OCI-LY7 (cell line): Measurements from ENCODE around the gene TEPSIN. TPM values are rescaled to one million over a fixed set of nuclear protein-coding genes. Genes with fewer than 3 reads are reported as not detected.
A peak's percentile ranks its signal among the peaks of the same experiment; 100 is the strongest.

Experiments used
- BruUV-seq: library from RNA; stranded (reverse); fragments of 400-500 nt; replicated peaks from 2 replicates; lab custom pipeline; 2021; lab: Mats Ljungman, UMichigan
- CTCF ChIA-PET: fragments of 300-600 bp; sonication (Branson Sonifier 250); formaldehyde crosslinking; loops from one replicate; lab custom pipeline; 2022; ENCODE audit warnings: antibody characterized with exemption; ENCODE audit not compliant: unreplicated experiment; lab: Charles Lee
- POLR2A ChIA-PET: fragments of 300-600 bp; sonication (Branson Sonifier 250); formaldehyde crosslinking; loops from one replicate; lab custom pipeline; 2022; ENCODE audit warnings: antibody characterized with exemption; lab: Charles Lee
- DNase-seq: peaks from one replicate; pipeline ENCODE4 v3.0.0-alpha.2; 2015; ENCODE audit warnings: low spot score
- H2AFZ ChIP-seq: fragments of 200-600 bp; sonication (generic), shearing (Covaris generic); 2 replicates; pipeline ENCODE4 v1.6.1; 2014; ENCODE audit warnings: mild to moderate bottlenecking, antibody characterized with exemption, low read length, moderate library complexity
- H3K27ac ChIP-seq: fragments of 200-600 bp; sonication (generic); 2 replicates; pipeline ENCODE4 v1.5.1; 2014; ENCODE audit warnings: mixed run types, low read depth, mild to moderate bottlenecking, moderate library complexity, low read length, inconsistent platforms; ENCODE audit not compliant: poor library complexity, severe bottlenecking
- H3K36me3 ChIP-seq: fragments of 200-600 bp; sonication (generic); 2 replicates; pipeline ENCODE4 v1.6.1; 2014; ENCODE audit warnings: mild to moderate bottlenecking, antibody characterized with exemption, low read length, moderate library complexity, mixed read lengths; ENCODE audit not compliant: insufficient read depth
- H3K4me1 ChIP-seq: fragments of 200-600 bp; sonication (generic); 2 replicates; pipeline ENCODE4 v1.5.1; 2014; ENCODE audit warnings: mild to moderate bottlenecking, low read length; ENCODE audit not compliant: insufficient read depth, poor library complexity, severe bottlenecking
- H3K4me2 ChIP-seq: fragments of 200-600 bp; sonication (generic); 2 replicates; pipeline ENCODE4 v1.6.1; 2014; ENCODE audit warnings: mild to moderate bottlenecking, low read length
- H3K4me3 ChIP-seq: fragments of 200-600 bp; sonication (generic); 2 replicates; pipeline ENCODE4 v1.5.1; 2014; ENCODE audit warnings: mild to moderate bottlenecking, low read depth, low read length; ENCODE audit not compliant: poor library complexity, severe bottlenecking
- H3K79me2 ChIP-seq: fragments of 200-600 bp; sonication (generic); 2 replicates; pipeline ENCODE4 v1.6.1; 2016; ENCODE audit warnings: low read depth, mild to moderate bottlenecking, low read length, moderate library complexity, mixed read lengths; ENCODE audit not compliant: insufficient read depth
- H3K9me2 ChIP-seq: fragments of 200-600 bp; sonication (generic); 2 replicates; pipeline ENCODE4 v1.6.1; 2016; ENCODE audit warnings: mild to moderate bottlenecking, low read length, mixed read lengths; ENCODE audit not compliant: insufficient read depth
- H3K9me3 ChIP-seq: fragments of 200-600 bp; sonication (generic); 2 replicates; pipeline ENCODE4 v1.6.1; 2014; ENCODE audit warnings: mild to moderate bottlenecking, mixed run types, low read length, mixed read lengths
- H4K20me1 ChIP-seq: fragments of 200-600 bp; sonication (generic); 2 replicates; pipeline ENCODE4 v1.6.1; 2014; ENCODE audit warnings: mild to moderate bottlenecking, antibody characterized with exemption, low read length, moderate library complexity, mixed read lengths; ENCODE audit not compliant: insufficient read depth
- EZH2phosphoT487 ChIP-seq: fragments of 200-600 bp; sonication (generic); IDR thresholded peaks from 2 replicates; pipeline ENCODE4 v1.6.1; 2018; ENCODE audit warnings: low read depth, borderline replicate concordance, mild to moderate bottlenecking, mixed run types, antibody characterized with exemption, low read length, moderate library complexity, mixed read lengths
- intact Hi-C: fragments of 100-400 bp; cut with micrococcal nuclease; formaldehyde crosslinking; loops from one replicate; pipeline ENCODE4 v1.10.0; 2022; ENCODE audit not compliant: unreplicated experiment
- total RNA-seq, 2 experiments: library from RNA; depleted of rRNA in 1 of 2; stranded (reverse); fragments of >200 nt in 1 of 2; shearing (Covaris generic) in 1 of 2; gene quantifications; 2 replicates each; pipeline ENCODE4 v1.2.3, GENCODE V29; 2014 to 2022
- TF ChIP-seq, protein P1 (sequence below): fragments of 200-600 bp; sonication (generic); conservative IDR thresholded peaks from 2 replicates; pipeline ENCODE4 v1.5.1; 2014; ENCODE audit warnings: mild to moderate bottlenecking, antibody characterized with exemption, low read length, moderate library complexity, mixed read lengths

The TEPSIN gene
- total RNA-seq, 2 experiments from 2014 or later: 46.4 to 75.3 TPM

DNA sequence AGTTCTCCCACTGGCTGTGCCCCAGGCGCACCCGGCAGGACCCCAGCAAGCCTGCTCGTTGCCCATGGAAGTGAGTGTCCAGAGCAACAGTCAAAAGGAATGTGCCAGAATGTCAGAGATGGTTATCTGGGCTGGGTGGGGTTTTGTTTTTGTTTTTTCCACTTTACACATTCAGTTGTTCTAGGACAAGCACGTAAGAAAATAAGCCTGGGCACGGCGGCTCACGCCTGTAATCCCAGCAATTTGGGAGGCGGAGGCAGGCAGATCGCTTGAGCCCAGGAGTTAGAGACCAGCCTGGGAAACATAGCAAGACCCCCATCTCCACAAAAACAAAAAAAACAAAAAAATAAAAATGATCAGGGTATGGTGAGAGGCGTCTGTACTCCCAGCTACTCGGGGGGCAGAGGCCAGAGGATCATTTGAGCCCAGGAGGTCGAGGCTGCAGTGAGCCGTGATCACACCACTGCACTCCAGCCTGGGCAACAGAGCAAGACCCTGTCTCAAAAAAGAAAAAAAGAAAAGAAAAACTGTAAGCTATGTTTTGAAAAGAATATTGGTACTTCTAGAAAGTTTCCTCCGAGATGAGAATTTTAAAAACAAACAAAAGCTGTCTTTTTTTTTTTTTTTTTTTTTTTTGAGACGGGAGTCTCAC lies 8.6 kb upstream of the TEPSIN start:
- DNase-seq: no peak
- H2AFZ ChIP-seq: no peak overlapping the region
- ChIA-PET CTCF (no interaction called here), POLR2A (interaction anchor here (0.6 to 0.7 kb wide), 3 partner anchors 100 to 1285 kb away, joined by 3 to 5 read pairs (median 3); no protein-coding TSS in a partner anchor)
- no peak overlapping the region for H3K4me2 ChIP-seq
- no peaks in the 10 kb centered on the region for H3K9me2 ChIP-seq
- H3K4me3 ChIP-seq: no peak overlapping the region
- TSS peak; percentile 72 for BruUV-seq
- TF ChIP-seq, protein P1, sequence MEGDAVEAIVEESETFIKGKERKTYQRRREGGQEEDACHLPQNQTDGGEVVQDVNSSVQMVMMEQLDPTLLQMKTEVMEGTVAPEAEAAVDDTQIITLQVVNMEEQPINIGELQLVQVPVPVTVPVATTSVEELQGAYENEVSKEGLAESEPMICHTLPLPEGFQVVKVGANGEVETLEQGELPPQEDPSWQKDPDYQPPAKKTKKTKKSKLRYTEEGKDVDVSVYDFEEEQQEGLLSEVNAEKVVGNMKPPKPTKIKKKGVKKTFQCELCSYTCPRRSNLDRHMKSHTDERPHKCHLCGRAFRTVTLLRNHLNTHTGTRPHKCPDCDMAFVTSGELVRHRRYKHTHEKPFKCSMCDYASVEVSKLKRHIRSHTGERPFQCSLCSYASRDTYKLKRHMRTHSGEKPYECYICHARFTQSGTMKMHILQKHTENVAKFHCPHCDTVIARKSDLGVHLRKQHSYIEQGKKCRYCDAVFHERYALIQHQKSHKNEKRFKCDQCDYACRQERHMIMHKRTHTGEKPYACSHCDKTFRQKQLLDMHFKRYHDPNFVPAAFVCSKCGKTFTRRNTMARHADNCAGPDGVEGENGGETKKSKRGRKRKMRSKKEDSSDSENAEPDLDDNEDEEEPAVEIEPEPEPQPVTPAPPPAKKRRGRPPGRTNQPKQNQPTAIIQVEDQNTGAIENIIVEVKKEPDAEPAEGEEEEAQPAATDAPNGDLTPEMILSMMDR: no peak
- TF ChIP-seq EZH2phosphoT487: no peak
- no peaks in the 10 kb centered on the region for H3K9me3 ChIP-seq
- intact Hi-C loops: no loop called here
- peaks cover 32% of the 10 kb centered on the region for H3K36me3 ChIP-seq
- H3K79me2 ChIP-seq: no peaks in the 10 kb centered on the region
- peaks cover 45% of the 10 kb centered on the region for H3K4me1 ChIP-seq
- no peaks in the 10 kb centered on the region for H4K20me1 ChIP-seq
- H3K27ac ChIP-seq: no peak overlapping the region

DNA sequence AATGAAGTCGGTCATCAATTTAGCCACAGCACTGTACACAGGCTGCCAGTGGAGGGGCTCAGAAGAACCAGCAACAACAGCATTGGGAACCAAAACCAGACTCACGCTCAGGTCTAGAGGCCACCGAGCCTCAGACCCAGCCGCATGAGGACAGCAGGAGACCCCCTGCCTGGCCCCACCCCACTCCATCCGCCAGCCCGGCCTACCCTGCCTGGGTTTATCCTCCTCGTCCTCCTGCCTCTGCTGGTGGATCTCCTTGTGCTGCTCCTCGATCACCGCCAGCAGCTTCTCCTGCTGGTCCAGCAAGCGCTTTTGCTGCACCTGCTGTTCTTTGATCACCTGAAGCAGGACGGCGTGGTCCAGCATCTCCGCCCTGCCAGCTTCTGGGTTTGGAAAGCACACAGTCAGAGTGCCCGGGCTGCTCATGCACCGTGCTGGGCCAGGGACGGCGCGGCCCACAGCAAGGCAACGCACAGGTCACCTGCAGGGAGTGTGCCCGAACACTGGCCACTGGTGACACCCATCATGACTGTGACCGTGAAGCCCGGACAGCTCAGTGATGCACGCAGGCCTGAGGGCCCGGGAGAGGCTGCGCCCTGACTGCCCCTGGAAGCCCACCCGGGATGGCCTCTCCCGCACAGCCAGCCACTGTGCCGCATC lies 8.0 kb upstream of the TEPSIN start:
- Histone ChIP-seq H3K36me3 (peaks cover 37% of the 10 kb centered on the region), H3K27ac (no peak overlapping the region), H3K9me2 (no peaks in the 10 kb centered on the region), H3K79me2 (no peaks in the 10 kb centered on the region), H3K9me3 (no peaks in the 10 kb centered on the region), H3K4me1 (peaks cover 44% of the 10 kb centered on the region), H4K20me1 (peaks cover 4% of the 10 kb centered on the region; the same call in 1 of the 2 replicates), H2AFZ (no peak overlapping the region), H3K4me3 (no peak overlapping the region), H3K4me2 (no peak overlapping the region)
- ChIA-PET POLR2A (interaction anchor here (0.6 kb wide), 1 partner anchor 1097 kb away, joined by 3 read pairs; no protein-coding TSS in a partner anchor), CTCF (interaction anchor here (0.6 kb wide), 1 partner anchor 48 kb away, joined by 4 read pairs; the partner anchor contains the start of gene SLC38A10)
- TF ChIP-seq, protein P1: no peak
- TF ChIP-seq EZH2phosphoT487: no peak
- intact Hi-C loops: no loop called here
- no peak for DNase-seq
- no TSS peak for BruUV-seq
